Esophagus squamous epithelium (tissue), 5 donors: ENCODE results near the gene AMD1. TPM values are rescaled to one million over a fixed set of nuclear protein-coding genes. Genes with fewer than 3 reads are reported as not detected.

ENCODE experiments used
- DNase-seq: peaks from one replicate; lab custom pipeline; 2025; lab: John Stamatoyannopoulos, UW
- H3K27ac ChIP-seq, 4 donors: fragments of 200-600 bp; sonication (generic); one replicate each; pipeline ENCODE4 v1.5.1; 2016 to 2019; ENCODE audit warnings: mild to moderate bottlenecking in 1 of 4
- H3K27me3 ChIP-seq, 4 donors: fragments of 200-600 bp; sonication (generic); 1 replicate in 3 of 4; 2 replicates in 1 of 4; pipeline versions ENCODE4 v1.5.1 to v1.6.0; 2017 to 2021; ENCODE audit warnings: antibody characterized with exemption in 1 of 4
- H3K36me3 ChIP-seq, 3 donors: fragments of 200-600 bp; sonication (generic); one replicate each; pipeline ENCODE4 v1.5.1; 2016 to 2019
- H3K4me1 ChIP-seq, 3 donors: fragments of 200-600 bp; sonication (generic); one replicate each; pipeline ENCODE4 v1.5.1; 2017 to 2019
- H3K4me3 ChIP-seq, 4 donors: fragments of 200-600 bp; sonication (generic); 1 replicate in 3 of 4; 2 replicates in 1 of 4; pipeline ENCODE4 v1.5.1; 2016 to 2019; ENCODE audit warnings: mild to moderate bottlenecking in 2 of 4, moderate library complexity in 1 of 4
- H3K9me3 ChIP-seq, 3 donors: fragments of 200-600 bp; sonication (generic); one replicate each; pipeline ENCODE4 v1.5.1; 2016 to 2019
- CTCF ChIP-seq, 6 experiments: fragments of 450-650 bp in 4 of 6; fragments of 200-600 bp in 2 of 6; sonication (generic) in 2 of 6; IDR thresholded peaks; one replicate each; pipeline ENCODE4 v1.5.1; 2016 to 2019; ENCODE audit warnings: antibody characterized with exemption in 6 of 6, mild to moderate bottlenecking in 4 of 6, moderate library complexity in 4 of 6
- POLR2A ChIP-seq, 4 donors: fragments of 450-650 bp; IDR thresholded peaks; one replicate each; pipeline ENCODE4 v1.6.1; 2017; ENCODE audit warnings: antibody characterized with exemption in 4 of 4, mild to moderate bottlenecking in 4 of 4, moderate library complexity in 3 of 4
- WGBS, 2 donors: methylation state at CpG; one replicate each; pipeline ENCODE4 v1.1.5; 2018; 5-methylcytosine and 5-hydroxymethylcytosine counted together
- intact Hi-C: fragments of 100-400 bp; cut with DNase I; formaldehyde crosslinking; loops from one replicate; pipeline ENCODE4 v1.15.0; 2022
- total RNA-seq, 4 donors: library from RNA; depleted of rRNA; stranded (reverse); fragments of >200 nt; gene quantifications; one replicate each; pipeline ENCODE4 v1.1.0, GENCODE V29; 2016
- donor health status: DM: yes; HTN: yes; CAD: no.

AMD1 gene
- total RNA-seq, 4 donors from 2014 or later: 53.6 to 116 (median 103) TPM

GRCh38 chr6:110853754-110854477 is 20.7 kb upstream of the AMD1 start:
- WGBS, 2 donors: 39 to 63% methylated on average over 5 of the region's 5 CpGs
- H3K27me3 ChIP-seq: no peaks in the 10 kb centered on the region
- TF ChIP-seq CTCF (IDR thresholded peaks at IDR 0.05) (no peak), POLR2A (IDR thresholded peaks at IDR 0.05) (no peak)
- DNase-seq: no peak
- peak overlapping the region; percentile 45 to 75 (median 57) for H3K27ac ChIP-seq
- H3K9me3 ChIP-seq: no peaks in the 10 kb centered on the region
- peaks cover 6 to 15% (median 8%) of the 10 kb centered on the region in 3 donors for H3K4me1 ChIP-seq
- H3K4me3 ChIP-seq: no peak overlapping the region
- H3K36me3 ChIP-seq: no peaks in the 10 kb centered on the region
- intact Hi-C loops: no loop called here

GRCh38 chr6:110856296-110856695 is 18.3 kb upstream of the AMD1 start:
- WGBS, 2 donors: 81 to 82% methylated on average over 3 of the region's 3 CpGs
- H3K27ac ChIP-seq: no peak overlapping the region
- H3K4me1 ChIP-seq: peaks cover 6 to 15% (median 8%) of the 10 kb centered on the region in 3 donors
- no peak overlapping the region for H3K4me3 ChIP-seq
- no peaks in the 10 kb centered on the region for H3K36me3 ChIP-seq
- H3K9me3 ChIP-seq: no peaks in the 10 kb centered on the region
- no peak for TF ChIP-seq POLR2A (IDR thresholded peaks at IDR 0.05)
- TF ChIP-seq CTCF (IDR thresholded peaks at IDR 0.05): no peak
- no peak for DNase-seq
- intact Hi-C loops: no loop called here
- no peaks in the 10 kb centered on the region for H3K27me3 ChIP-seq

- no peak for TF ChIP-seq CTCF (IDR thresholded peaks at IDR 0.05)
- TF ChIP-seq POLR2A (IDR thresholded peaks at IDR 0.05): no peak
- H3K27me3 ChIP-seq: no peaks in the 10 kb centered on the region
- no peak overlapping the region for H3K4me3 ChIP-seq
- WGBS, 2 donors: 86 to 93% methylated on average over 2 to 13 of the region's 21 CpGs
- no peak overlapping the region for H3K27ac ChIP-seq
- peaks cover 5 to 13% (median 6%) of the 10 kb centered on the region in 3 donors for H3K4me1 ChIP-seq
- DNase-seq: no peak
- intact Hi-C loops: no loop called here
- no peaks in the 10 kb centered on the region for H3K36me3 ChIP-seq
- no peaks in the 10 kb centered on the region for H3K9me3 ChIP-seq
Measured at GRCh38 chr6:110858016-110858415, 16.6 kb upstream of the AMD1 start.

- intact Hi-C loops: no loop called here
- no peak overlapping the region for H3K4me3 ChIP-seq
- H3K27me3 ChIP-seq: no peaks in the 10 kb centered on the region
- no peaks in the 10 kb centered on the region for H3K9me3 ChIP-seq
- H3K4me1 ChIP-seq: peaks cover 0 to 7% (median 4%) of the 10 kb centered on the region in 3 donors
- TF ChIP-seq CTCF (IDR thresholded peaks at IDR 0.05) (no peak), POLR2A (IDR thresholded peaks at IDR 0.05) (no peak)
- H3K27ac ChIP-seq: no peak overlapping the region
- DNase-seq: no peak
- no peaks in the 10 kb centered on the region for H3K36me3 ChIP-seq
- 88 to 94% methylated on average over 6 of the region's 31 CpGs for WGBS, 2 donors
Measured at GRCh38 chr6:110858562-110859214, 15.9 kb upstream of the AMD1 start.

GRCh38 chr6:110859335-110859792 is 15.2 kb upstream of the AMD1 start:
- WGBS, 2 donors: 62 to 84% methylated on average over 9 to 10 of the region's 12 CpGs
- H3K4me1 ChIP-seq: peaks cover 0 to 3% (median 2%) of the 10 kb centered on the region in 3 donors
- H3K36me3 ChIP-seq: no peaks in the 10 kb centered on the region
- DNase-seq: no peak
- H3K4me3 ChIP-seq: no peak overlapping the region
- H3K27me3 ChIP-seq: no peaks in the 10 kb centered on the region
- no peak overlapping the region for H3K27ac ChIP-seq
- TF ChIP-seq CTCF (IDR thresholded peaks at IDR 0.05): no peak
- no peak for TF ChIP-seq POLR2A (IDR thresholded peaks at IDR 0.05)
- no peaks in the 10 kb centered on the region for H3K9me3 ChIP-seq
- intact Hi-C loops: no loop called here
